ENCODE data around the gene APOL1.
"Not testable (repeated sequence)": the region's sequence is repeated elsewhere in the genome, so short reads cannot be mapped to it uniquely, and the experiment has no call there.

The APOL1 gene, protein sequence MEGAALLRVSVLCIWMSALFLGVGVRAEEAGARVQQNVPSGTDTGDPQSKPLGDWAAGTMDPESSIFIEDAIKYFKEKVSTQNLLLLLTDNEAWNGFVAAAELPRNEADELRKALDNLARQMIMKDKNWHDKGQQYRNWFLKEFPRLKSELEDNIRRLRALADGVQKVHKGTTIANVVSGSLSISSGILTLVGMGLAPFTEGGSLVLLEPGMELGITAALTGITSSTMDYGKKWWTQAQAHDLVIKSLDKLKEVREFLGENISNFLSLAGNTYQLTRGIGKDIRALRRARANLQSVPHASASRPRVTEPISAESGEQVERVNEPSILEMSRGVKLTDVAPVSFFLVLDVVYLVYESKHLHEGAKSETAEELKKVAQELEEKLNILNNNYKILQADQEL

DNA sequence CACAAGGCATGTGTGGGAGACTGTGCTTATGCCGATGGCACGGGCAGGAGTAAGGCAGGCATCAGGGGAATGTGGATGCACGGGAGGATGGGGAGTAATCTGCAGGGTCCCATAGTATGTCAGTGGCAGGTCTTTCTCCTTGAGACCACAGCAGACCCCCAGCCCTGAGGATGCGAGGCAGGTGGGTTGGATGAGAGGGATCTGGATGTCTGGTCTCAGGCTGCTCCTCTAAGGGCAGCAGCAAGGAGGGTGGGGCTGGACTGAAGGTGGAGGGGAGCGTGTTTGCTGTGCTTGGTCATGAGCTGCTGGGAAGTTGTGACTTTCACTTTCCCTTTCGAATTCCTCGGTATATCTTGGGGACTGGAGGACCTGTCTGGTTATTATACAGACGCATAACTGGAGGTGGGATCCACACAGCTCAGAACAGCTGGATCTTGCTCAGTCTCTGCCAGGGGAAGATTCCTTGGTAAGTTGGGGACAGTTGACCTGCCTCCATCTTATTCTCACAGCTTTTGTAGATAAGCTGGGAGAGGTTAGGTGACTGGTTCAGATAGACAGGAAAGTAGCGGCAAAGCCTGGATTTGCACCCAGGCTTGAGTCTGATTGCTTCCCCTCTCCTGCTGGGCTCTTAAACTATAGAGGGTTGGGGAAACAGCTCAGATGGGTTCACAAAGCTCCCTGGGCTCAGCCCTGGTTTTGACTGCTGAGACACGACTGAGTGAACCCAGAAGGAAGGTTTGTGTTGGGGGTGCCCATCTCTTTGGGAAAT lies at the start of gene APOL1:
Gene APOL1 (plus strand): TSS at position 380 of the 769 bp plus-strand sequence. CDS start 1,823 bp downstream, outside the sequence.
- DNase-seq (ENCODE audit: low read depth in 2 of 2), result peak in 1 of 2 donors; percentile 36

DNA sequence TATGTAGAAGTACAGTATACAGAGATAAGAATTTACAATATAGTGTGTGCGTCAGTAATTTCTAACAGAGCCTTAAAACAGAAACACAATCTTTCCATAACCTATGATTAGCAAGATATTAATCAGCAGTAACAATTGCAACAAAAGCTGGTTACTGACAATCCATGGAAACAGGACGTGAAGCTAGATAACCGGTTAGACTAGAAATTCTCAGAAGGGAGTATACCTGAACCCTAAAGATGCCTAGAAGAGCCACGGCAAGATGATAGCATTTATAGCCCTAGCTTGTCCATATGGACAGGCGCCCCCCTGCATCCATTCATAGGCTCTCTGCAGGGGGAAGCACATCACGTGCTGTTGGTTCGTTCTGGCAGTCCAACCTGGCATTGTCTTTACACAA lies 49.5 kb upstream of the APOL1 start:
- not testable (repeated sequence) for DNase-seq (ENCODE audit: low read depth in 2 of 2)

DNA sequence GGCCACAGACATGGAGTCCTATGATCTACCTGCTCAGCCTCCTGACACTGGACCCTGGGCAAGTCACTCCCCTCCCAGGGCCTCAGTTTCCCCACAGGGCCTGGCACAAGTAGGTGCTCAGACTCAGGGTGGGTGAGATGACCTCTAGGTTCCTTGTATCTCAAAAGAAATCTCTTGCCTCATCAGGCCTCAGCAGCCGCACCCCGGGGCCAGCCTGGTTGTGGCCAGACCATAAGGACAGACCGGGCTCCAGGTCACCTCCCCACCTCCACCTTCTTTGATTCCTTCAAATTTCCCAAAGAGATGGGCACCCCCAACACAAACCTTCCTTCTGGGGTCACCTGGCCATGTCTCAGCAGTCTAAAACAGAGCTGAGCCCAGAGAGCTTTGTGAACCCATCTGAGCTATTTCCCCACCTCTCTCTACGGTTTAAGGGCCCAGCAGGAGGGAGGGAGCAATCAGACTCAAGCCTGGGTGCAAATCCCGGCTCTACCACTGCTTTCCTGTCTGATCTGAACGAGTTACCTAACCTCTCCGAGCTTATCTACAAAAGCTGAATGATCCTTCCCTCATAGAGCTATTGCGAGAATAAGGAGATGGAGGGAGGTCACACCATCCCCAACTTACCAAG lies 48.8 kb upstream of the APOL1 start:
- no peak for DNase-seq (ENCODE audit: low read depth in 2 of 2)

DNA sequence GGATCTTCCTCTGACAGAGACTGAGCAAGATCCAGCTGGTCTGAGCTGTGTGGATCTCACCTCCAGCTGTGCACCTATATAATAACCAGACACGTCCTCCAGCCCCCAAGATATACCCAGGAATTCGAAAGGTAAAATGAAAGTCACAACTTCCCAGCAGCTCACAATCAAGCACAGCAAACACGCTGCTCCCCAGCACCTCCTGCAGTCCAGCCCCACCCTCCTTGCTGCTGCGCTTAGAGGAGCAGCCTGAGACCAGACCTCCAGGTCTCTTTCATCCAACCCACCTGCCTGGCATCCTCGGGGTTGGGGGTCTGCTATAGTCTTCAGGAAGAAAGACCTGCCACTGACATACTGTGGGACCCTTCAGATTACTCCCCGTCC lies 48.3 kb upstream of the APOL1 start:
- no peak for DNase-seq (ENCODE audit: low read depth in 2 of 2)

DNA sequence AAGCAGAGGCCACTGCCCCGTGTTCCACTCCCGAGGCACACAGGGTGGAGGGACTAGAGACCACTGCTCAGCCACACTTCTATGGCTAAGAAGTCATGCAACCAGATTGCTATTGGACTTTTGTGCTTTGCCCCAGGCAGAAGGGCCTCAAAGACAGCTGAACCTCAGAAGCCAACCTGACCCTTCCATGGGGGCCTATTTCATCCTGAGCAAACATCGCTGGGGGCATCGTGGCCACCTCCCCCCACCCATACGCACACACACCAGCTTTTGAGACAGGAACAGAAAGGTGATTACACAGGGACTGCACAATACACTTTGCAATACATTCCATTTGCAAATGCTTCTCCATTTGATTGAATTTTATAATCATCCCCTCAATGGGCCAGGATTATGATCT lies 47.4 kb upstream of the APOL1 start:
- not testable (repeated sequence) for DNase-seq (ENCODE audit: low read depth in 2 of 2)

DNA sequence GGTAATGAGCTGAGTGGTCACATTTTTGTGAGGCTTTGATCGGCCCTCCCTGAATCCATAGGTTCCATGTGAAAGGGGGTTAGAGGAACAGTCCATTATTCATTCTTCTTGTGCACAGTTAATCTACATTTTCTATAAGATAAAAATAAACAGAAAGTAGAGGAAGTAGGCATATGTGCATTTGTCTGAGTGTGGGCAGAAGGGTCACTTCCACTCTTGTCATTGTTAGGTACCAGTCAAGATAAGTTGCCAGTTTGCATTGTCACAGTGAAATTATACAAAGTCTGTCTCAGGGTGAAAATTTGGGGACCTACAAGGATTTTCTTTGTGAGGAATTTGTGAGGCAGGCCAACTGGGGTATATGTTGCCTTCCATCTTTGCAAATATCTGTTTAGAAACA lies 46.7 kb upstream of the APOL1 start:
- no peak for DNase-seq (ENCODE audit: low read depth in 2 of 2)

DNA sequence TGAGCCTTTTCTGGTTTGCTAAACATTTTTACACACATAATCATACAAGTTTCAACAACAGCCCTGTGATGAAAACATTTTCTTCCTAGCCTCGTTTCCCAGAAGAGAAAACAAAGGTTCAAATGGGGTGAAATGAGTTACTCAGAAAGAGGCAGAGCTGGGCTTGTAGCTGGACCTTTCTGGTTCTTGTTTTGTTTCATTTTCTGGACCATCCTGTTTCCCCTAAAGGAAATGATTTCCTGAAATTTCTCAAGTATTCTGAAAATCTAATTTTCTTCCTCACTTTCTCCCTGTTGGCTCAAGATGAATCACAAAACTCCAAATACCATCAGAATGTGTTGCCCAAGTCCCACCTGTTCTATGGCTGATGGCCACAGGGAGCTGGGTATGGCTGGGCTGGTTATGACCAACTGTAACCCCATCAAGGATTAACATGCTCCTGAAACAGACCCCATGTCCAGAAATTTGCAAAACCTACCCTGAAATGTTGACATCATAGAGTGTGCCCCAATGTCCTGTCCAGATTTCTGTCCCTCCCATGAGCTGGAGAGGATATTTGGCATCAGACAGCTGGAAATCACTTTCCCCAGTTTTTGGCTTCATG lies 44.7 kb upstream of the APOL1 start:
- no peak for DNase-seq (ENCODE audit: low read depth in 2 of 2)

DNA sequence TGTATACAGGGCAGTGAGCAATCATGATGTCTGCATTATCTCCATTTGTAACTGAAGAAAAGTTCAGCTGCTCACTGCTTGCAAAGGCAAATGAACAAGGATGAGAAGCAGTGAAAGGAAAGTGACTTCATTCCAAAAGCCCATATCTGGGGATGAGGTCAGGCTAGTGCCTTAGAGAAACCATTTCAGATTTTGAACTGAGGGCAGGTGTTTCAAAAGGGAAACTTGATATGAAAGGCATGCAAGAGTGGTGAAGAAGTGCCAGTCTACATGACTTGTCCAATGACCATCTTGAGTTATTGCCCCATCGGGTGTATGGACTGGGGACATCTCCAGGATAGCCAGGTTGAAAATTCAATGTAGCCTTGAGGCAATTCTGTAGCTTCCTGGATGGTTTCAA lies 44.0 kb upstream of the APOL1 start:
- no peak for DNase-seq (ENCODE audit: low read depth in 2 of 2)

DNA sequence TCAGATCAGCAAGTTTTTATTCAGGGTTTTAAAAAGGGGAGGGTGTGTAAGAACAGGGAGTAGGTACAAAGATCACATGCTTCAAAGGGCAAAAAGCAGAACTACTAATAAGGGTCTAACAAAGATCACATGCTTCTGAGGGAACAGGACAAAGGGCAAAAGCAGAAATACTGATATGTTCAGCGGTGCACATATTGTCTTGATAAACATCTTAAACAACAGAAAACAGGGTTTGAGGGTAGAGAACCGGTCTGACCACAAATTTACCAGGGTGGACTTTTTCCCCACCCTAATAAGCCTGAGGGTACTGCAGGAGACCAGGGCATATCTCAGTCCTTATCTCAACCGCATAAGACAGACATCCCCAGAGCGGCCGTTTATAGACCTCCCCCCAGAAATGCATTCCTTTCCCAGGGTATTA lies 43.4 kb upstream of the APOL1 start:
- DNase-seq (ENCODE audit: low read depth in 2 of 2), result not testable (repeated sequence)

DNA sequence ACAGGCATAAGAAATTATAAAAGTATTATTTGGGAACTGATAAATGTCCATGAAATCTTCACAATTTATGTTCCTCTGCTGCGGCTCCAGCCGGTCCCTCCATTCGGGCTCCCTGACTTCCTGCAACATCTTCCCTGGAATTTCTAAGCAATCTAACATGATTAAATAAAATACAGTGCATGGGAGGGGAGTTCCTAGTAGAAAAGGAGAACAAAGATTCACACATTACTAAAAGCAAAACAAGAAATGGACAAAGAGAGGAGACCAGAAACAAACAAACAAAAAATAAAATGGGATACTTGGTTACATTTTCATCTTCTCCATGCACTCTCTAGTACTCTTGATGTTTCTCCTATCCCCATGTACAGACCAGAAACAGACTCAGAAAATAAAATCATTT lies 42.7 kb upstream of the APOL1 start:
- no peak for DNase-seq (ENCODE audit: low read depth in 2 of 2)

DNA sequence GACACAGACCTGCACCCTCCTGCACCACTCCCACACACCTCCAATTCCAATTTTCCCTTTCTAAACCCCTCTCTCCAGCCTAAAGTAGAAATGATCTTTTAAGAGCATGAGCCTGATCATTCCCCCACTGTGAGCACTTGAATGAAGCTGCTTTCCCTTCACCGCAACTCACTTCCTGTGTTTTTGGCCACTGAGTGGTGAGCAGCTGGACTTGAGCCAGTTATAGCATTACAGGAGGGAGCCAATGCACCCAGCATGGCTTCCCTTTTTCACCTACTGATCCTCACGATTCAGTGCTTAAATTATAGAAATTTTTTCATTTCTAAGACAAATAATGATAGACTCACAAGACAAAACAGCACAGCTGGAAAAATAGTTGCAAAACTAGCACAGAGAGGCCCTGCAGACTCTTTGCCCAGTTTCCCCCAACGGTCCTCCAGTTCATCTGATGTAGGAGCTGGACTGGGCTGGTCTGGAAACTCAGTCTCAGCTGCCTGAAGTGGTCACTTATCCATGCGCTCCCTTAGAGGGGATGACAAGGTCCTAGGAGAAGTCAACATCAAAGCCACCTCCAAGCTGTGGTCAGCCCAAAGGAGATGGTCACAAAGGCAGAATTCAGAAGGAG lies 41.6 kb upstream of the APOL1 start:
- DNase-seq (ENCODE audit: low read depth in 2 of 2), result no peak

DNA sequence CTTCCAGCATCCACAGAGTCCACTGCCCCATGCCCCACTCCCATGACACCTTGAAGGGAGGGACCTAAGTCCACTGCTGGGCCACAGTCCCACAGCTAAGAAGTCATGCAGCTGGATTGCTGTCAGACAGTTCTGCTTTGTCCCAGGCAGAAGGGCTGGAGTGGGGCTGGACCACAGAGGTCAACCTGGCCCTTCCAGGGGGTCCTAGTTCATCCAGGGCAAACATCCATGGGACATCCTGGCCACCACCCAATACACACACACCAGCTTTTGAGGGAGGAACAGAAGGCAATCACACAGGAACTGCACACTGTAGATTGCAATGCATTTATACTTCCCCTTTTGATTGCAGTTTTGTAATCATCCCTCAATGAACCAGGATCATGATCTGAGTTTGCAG lies 40.0 kb upstream of the APOL1 start:
- DNase-seq (ENCODE audit: low read depth in 2 of 2), result no peak

DNA sequence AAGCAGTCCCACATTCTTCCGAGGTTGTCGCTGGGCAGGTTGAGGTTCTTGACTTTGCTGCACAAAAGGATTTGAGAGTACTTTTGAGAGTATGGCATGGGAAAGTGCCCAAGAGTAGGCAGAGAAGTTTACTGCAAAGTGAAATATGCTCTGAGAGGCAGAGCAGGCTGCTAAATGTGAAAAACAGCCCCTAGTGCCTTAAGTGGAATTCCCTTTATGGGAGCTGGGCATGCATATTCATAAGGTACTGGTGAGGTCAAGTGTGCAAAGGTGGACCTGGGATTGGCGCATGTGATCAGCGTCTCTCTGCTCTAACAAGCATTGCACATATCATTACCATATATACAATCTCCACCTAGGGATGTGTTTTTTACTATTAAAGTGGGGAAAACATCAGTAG lies 39.3 kb upstream of the APOL1 start:
- no peak for DNase-seq (ENCODE audit: low read depth in 2 of 2)

DNA sequence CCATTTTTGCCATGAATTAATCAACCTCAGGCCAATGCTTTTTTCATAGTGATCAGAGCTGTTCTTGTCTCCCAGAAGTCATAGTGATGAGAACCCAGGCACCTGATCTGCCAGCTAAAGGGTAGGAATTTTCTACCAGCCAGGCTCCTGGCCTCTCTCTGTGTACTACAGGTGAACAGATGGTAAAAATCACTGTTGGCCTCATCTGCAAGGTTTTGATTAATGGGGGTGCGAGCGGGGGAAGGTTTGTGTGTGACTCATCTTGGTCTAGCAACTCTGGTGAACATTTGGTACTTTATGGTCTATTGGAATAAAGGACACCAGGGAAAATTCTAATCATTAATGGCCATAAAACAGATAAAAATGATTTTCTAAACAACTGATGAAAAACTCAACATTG lies 37.0 kb upstream of the APOL1 start:
- no peak for DNase-seq (ENCODE audit: low read depth in 2 of 2)

DNA sequence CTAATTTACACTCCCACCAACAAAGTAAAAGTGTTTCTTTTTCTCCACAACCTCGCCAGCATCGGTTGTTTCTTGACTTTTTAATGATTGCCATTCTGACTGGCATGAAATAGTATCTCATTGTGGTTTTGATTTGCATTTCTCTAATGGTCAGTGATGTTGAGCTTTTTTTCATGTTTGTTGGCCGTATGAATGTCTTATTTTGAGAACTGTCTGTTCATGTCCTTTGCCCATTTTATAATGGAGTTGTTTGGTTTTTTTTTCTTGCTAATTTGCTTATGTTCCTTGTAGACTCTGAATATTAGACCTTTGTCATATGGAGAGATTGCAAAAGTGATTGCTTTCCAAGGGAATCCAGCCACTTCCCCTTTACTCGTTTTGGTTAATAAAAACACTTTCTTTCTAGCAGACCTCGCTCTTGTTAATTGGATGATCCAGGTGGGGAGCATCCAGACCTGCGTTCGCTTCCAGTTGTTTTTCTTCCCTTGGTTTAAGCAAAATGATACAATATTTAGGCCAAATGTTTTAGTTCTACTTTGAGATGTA lies 34.2 kb upstream of the APOL1 start:
- no peak for DNase-seq (ENCODE audit: low read depth in 2 of 2)

DNA sequence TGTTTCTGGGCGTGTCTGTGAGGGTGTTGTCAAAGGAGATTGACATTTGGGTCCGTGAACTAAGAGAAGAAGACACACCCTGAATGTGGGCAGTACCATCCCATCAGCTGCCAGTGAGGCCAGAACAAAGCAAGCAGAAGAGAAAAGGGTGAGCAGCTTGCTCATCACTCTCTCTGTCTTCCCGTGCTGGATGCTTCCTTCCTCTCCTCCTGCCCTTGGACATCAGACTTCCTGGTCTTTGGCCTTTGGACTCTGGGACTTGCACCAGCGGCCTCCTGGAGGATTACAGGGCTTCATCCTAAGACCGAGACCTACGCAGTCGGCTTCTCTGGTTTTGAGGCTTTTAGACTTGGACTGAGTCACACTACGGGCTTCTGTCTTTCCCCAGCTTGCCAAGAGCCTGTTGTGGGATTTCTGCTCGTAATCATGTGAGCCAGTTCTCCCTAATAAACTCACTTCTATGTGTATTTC lies 32.4 kb upstream of the APOL1 start:
- no peak for DNase-seq (ENCODE audit: low read depth in 2 of 2)

DNA sequence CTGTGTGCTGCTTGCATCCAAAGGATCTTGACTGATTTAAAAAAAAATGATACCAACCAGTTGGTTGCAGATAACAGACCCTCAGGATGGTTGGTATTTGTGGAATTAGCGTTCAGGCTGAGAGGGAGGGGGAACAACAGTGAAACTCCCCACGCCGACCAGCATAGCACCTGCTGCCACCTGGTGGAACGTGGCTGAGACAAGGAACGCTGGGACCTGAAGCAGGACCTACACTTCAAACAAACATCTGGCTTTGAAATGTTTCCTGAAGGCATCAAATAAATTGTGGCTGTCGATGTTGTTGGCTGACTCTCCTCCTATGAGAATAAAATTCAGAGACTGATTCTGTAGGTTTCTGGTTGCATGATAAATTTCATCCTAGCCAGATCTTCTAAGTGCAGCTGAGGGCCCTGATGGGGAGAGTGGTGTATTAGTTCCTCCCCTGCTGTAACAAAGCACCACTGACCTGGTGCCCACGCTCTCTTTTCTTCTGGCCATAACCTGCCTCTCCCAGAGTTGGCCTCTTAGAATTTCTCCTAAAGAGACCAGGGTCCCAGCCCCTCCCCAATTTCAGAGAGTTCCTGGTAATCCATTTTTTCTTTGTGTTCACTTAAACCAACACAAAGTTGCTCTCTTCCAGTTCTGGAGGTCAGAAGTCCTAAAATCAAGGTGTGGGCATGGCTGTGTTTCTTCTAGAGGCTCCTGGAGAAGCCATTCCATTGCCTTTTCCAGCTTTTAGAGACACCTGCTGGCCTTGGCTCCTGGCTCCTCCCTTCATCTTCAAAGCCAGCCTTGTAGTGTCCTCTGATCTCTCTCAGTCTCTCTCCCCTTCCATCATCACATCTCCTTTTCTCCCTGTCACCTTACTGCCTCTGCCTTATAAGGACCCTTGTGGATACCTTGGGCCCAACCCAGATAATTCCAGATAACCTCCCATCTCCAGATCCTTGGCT lies 30.9 kb upstream of the APOL1 start:
- DNase-seq (ENCODE audit: low read depth in 2 of 2), result peak; percentile 34 to 41

DNA sequence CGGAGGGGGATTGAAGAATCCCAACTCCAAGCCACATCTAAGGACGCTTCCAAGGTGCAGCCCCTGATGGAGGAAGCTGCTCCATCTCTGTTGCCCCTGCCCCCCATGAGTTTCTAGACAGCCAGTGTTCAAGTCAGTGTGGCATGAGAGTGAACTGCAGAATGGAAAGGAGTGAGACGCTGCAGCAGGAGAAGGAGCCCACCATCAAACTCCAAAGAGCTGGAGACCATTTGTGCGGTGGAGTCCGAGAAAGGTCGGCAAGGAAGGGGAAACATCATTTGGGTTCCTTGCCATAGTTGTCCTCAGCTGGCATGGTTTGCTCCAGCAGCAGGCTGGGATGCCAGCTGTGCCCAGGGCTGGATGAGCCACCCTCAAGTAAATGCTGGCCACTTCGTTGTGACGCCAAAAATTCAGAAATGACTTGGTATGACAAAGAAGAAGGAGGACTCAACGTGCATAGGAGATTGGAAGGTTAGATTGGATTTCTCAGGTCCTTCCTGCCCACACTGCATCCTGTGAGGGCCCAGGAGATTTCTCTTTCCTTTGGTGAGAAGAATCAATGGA lies 30.0 kb upstream of the APOL1 start:
- DNase-seq (ENCODE audit: low read depth in 2 of 2), result no peak

DNA sequence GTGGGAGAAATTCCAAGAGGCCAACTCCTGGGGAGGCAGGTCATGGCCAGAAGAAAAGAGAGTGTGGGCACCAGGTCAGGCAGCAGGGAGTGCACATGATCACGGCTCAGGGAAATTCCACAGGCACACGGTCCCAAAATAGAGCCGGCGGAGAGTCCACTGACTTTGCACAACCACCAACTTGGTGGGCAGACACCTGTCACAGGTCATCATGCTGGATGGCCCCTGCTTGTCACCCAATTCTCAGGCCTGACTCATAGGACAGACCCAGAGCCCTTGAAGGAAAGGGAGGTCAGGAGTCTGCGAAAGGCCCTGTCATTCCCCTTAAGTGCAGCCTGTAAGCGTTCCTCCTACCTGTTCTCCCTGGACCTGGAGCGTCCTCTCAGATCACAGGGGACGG lies 29.4 kb upstream of the APOL1 start:
- DNase-seq (ENCODE audit: low read depth in 2 of 2), result no peak

DNA sequence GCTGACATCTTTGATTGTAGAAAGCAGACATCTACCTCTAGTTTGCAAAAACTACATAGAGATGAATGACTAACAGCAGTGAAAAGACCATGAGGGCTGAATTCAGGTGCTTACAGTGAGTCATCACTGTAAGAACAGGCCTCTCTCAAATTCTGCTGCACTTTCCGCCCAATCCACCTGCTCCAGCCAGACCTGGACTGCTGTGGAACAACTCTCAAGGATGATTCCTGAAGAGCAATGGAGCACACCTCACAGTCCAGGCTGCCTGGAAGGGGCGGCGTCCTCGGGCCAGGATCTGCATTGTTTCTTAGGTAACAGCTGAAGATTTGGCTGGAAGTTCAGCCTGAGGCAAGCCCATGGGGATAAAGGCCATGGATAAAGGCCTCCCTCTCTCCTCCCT lies 28.7 kb upstream of the APOL1 start:
- no peak for DNase-seq (ENCODE audit: low read depth in 2 of 2)
